Measurements from ENCODE around the gene SUSD1. TPM values are rescaled to one million over a fixed set of nuclear protein-coding genes. Genes with fewer than 3 reads are reported as not detected.

The SUSD1 gene
- total RNA-seq, 4 donors from 2014 or later: 22.7 to 83.0 (median 24.7) TPM

- no peak for DNase-seq
- no peaks in the 10 kb centered on the region for H3K27me3 ChIP-seq
- intact Hi-C loops (cut with DNase I; ENCODE audit: low total_unique reads) (no loop called here), in situ Hi-C loops (cut with MboI; ENCODE audit: low pct_ligation_motif_present in 1 of 4, low pct_unique_long_range_greater_than_20kb in 1 of 4, low sequenced_read_pairs in 3 of 4) (no loop called here)
- H3K4me1 ChIP-seq: no peaks in the 10 kb centered on the region
- no peak overlapping the region for H3K27ac ChIP-seq
- 89 to 100% methylated on average over 2 of the region's 2 CpGs for WGBS, 2 donors (ENCODE audit: low coverage in 1 of 2)
- no peak for TF ChIP-seq EP300 (IDR thresholded peaks at IDR 0.05; ENCODE audit: low read depth)
- TF ChIP-seq POLR2AphosphoS5 (IDR thresholded peaks at IDR 0.05): no peak
- no peak for TF ChIP-seq CTCF (IDR thresholded peaks at IDR 0.05)
- no peak for TF ChIP-seq POLR2A (IDR thresholded peaks at IDR 0.05)
- H3K36me3 ChIP-seq: no peaks in the 10 kb centered on the region
- H3K9me3 ChIP-seq: no peaks in the 10 kb centered on the region
- no peak overlapping the region for H3K4me3 ChIP-seq
Measured at GRCh38 chr9:112104401-112104800, 70.7 kb downstream of the SUSD1 start.

- WGBS, 2 donors (ENCODE audit: low coverage in 1 of 2): 89 to 97% methylated on average over 5 of the region's 5 CpGs
- Histone ChIP-seq H3K36me3 (no peaks in the 10 kb centered on the region), H3K27me3 (no peaks in the 10 kb centered on the region), H3K9me3 (no peaks in the 10 kb centered on the region), H3K27ac (no peak overlapping the region), H3K4me1 (no peaks in the 10 kb centered on the region), H3K4me3 (no peak overlapping the region)
- TF ChIP-seq CTCF (IDR thresholded peaks at IDR 0.05) (no peak), POLR2A (IDR thresholded peaks at IDR 0.05) (no peak), EP300 (IDR thresholded peaks at IDR 0.05; ENCODE audit: low read depth) (no peak), POLR2AphosphoS5 (IDR thresholded peaks at IDR 0.05) (no peak)
- in situ Hi-C loops (cut with MboI; ENCODE audit: low pct_ligation_motif_present in 1 of 4, low pct_unique_long_range_greater_than_20kb in 1 of 4, low sequenced_read_pairs in 3 of 4) (no loop called here), intact Hi-C loops (cut with DNase I; ENCODE audit: low total_unique reads) (no loop called here)
- DNase-seq: no peak
Measured at GRCh38 chr9:112103405-112103804, 71.7 kb downstream of the SUSD1 start.

- no peaks in the 10 kb centered on the region for H3K36me3 ChIP-seq
- no peak overlapping the region for H3K4me3 ChIP-seq
- TF ChIP-seq CTCF (IDR thresholded peaks at IDR 0.05) (peak; percentile 80 to 95 (median 86)), POLR2AphosphoS5 (IDR thresholded peaks at IDR 0.05) (no peak)
- H3K9me3 ChIP-seq: no peaks in the 10 kb centered on the region
- in situ Hi-C loops (cut with MboI; ENCODE audit: low pct_ligation_motif_present in 1 of 4, low pct_unique_long_range_greater_than_20kb in 1 of 4, low sequenced_read_pairs in 3 of 4) (loop anchor here in 2 of 4 donors (10.0 to 25.0 kb wide), 3 partner anchors 267 to 714 kb away; partner anchors contain the start of gene INIP (in 1 of the 2)), intact Hi-C loops (cut with DNase I; ENCODE audit: low total_unique reads) (loop anchor here (5.0 kb wide), 1 partner anchor 264 kb away; no protein-coding TSS in a partner anchor)
- 60 to 74% methylated on average over 3 to 15 of the region's 15 CpGs for WGBS, 2 donors (ENCODE audit: low coverage in 1 of 2)
- DNase-seq: peak; percentile 54
- peaks cover 0 to 6% (median 0%) of the 10 kb centered on the region in 4 donors for H3K4me1 ChIP-seq
- no peaks in the 10 kb centered on the region for H3K27me3 ChIP-seq
- no peak overlapping the region for H3K27ac ChIP-seq
Measured at GRCh38 chr9:112097712-112098688, 77.1 kb downstream of the SUSD1 start.

- DNase-seq: no peak
- no peak overlapping the region for H3K4me3 ChIP-seq
- 56 to 60% methylated on average over 6 to 9 of the region's 9 CpGs for WGBS, 2 donors (ENCODE audit: low coverage in 1 of 2)
- H3K27ac ChIP-seq: peak overlapping the region in 2 of 4 donors; percentile 8 to 26
- H3K9me3 ChIP-seq: no peaks in the 10 kb centered on the region
- no peaks in the 10 kb centered on the region for H3K36me3 ChIP-seq
- in situ Hi-C loops (cut with MboI; ENCODE audit: low pct_ligation_motif_present in 1 of 4, low pct_unique_long_range_greater_than_20kb in 1 of 4, low sequenced_read_pairs in 3 of 4): loop anchor here in 3 of 4 donors (5.0 to 25.0 kb wide), 4 partner anchors 267 to 717 kb away; partner anchors contain the start of gene INIP (in 1 of the 3)
- TF ChIP-seq POLR2A (IDR thresholded peaks at IDR 0.05) (no peak), EP300 (IDR thresholded peaks at IDR 0.05; ENCODE audit: low read depth) (no peak), POLR2AphosphoS5 (IDR thresholded peaks at IDR 0.05) (no peak), CTCF (IDR thresholded peaks at IDR 0.05) (no peak)
- H3K27me3 ChIP-seq: no peaks in the 10 kb centered on the region
- H3K4me1 ChIP-seq: peaks cover 0 to 6% (median 0%) of the 10 kb centered on the region in 4 donors
- intact Hi-C loops (cut with DNase I; ENCODE audit: low total_unique reads): loop anchor here (5.0 kb wide), 1 partner anchor 267 kb away; no protein-coding TSS in a partner anchor
Measured at GRCh38 chr9:112094948-112095681, 80.0 kb downstream of the SUSD1 start.

Data from transverse colon (tissue), 4 donors.